Putamen (tissue), 1 donor: Measurements from ENCODE around the gene DBNDD2.

Source experiments
- DNase-seq: peaks from one replicate; pipeline ENCODE4 v3.0.0-alpha.2; 2016; ENCODE audit warnings: low spot score

DBNDD2 gene

DNA sequence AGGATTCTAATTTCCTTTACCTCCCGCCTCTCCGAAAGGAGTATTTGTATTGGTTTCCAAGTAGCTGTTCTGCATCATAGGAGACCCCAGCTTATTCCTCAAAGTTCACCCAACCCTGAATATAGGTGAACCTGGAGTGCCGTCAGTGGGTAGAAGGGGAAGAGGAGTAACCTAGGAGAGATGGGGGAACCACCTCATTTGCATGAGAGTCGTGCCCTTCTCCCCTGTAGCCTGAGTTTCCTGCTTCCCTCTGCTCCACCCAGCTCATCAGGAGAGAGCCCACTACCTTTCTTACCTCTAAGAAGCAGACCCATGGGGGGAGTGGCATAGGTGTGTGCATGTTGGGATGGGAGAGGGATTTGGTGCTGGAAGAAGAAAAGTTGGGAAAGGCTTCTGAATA lies 44.1 kb downstream of the DBNDD2 start:
- DNase-seq = no peak

DNA sequence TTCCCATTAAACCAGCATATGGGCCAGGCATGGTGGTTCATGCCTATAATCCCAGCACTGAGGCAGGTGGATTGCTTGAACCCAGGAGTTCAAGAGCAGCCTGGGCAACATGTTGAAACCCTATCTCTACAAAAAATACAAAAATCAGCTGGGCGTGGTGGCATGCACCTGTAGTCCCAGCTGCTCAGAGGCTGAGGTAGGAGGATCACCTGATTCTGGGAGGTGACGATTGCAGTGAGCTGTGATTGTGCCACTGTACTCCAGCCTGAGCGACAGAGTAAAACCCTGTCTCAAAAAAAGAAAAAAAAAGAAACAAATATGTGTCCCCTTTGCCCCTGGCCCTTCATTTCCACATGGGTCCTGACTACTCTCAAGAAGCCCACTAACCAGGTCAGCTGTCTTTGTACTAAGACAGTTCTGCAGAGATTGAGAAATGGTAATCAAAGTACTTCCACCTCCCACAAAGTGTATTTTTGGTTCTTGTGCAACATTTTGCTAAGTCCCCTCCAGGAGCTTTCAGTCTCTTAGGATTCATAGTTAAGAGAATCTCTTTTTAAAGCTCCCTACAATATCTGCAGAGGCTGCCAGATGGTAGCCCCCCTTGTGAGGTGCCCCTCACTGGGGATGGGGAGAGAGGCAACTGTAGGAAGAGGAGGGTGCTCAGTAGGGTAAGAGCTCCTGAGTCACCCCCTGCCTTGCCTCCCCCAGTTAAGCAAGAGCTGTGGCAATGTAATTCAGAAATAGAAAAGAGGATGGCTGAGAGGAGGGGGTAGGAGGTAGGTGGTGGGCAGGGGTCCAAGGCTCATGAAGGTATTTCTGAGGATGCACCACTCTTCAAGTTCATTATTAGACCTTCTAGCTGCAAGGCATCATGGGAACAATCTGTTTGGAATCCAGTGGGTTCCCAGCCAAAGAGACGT lies 44.9 kb downstream of the DBNDD2 start:
- DNase-seq = peak; percentile 53

DNA sequence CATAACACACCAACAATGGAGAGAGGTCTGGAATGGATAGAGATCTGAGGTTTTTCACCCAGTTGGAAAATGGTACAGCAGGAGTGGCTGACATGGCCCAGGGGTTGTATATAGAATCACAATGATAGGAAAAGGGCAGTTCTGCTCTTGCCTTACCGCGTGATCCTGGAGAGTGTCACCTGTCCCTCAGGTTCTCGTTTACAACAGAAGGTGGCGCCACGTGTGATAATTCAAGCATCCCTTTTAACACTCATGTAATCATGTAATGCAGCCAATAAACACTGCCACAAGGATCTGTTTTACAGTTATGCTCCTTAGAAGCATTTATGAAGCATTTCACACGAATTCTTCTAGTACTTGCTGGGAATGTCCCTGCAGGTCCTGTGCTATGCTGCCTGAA lies 48.5 kb downstream of the DBNDD2 start:
- DNase-seq = no peak

DNA sequence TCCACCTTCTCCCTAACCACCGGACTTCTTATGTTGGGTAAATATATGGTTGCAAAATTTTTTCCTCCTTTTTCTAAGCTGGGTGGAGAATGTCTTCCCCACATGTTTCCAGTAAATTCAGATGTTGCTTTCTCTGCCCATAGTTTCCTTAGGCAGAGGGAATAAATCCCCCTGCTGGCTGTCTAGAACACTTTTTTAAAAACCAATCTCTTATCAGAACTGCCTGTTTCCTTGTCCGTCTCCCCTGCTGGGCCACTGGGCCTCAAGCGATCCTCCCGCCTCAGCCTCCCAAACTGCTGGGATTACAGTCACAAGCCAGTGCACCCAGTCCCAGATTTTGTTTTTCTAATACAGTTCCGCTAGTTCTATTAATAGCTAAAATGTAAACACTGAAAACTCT lies 51.5 kb downstream of the DBNDD2 start:
- no peak for DNase-seq
